ENCODE data around the gene ST3GAL4. TPM values are rescaled to one million over a fixed set of nuclear protein-coding genes. Genes with fewer than 3 reads are reported as not detected.
A peak's percentile ranks its signal among the peaks of the same experiment; 100 is the strongest.

Gene ST3GAL4
- total RNA-seq, 1 experiment from 2014 or later, result 39.6 TPM

DNA sequence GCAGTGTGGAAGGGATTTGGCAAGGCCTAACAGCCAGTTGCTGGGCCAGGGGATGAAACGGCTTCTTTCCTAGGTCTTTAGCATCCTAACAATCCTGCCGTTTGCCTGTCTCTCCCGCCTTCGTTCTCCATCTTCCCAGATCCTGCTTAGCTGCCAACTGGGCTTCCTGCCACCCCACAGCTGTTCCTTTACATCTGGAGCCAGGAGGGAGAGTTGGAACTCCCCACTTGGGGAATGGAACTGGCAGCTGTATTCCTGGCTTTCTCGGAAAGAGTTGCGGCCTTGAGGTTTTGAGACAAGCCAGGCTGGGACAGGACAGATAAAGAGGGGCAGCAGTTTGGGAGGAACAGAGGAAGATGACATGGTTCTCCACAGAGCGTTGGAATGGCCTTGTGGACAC, 59.6 kb downstream of the ST3GAL4 start:
- Histone ChIP-seq H3K9me3 (replicated peaks) (no peaks in the 10 kb centered on the region), H3K4me3 (no peak overlapping the region), H3K4me1 (peaks cover 9% of the 10 kb centered on the region), H3K36me3 (0 out of 2 replicates have a peak, but pooled peaks cover 6% of the 10 kb centered on the region), H3K27me3 (no peaks in the 10 kb centered on the region), H3K27ac (peak overlapping the region; percentile 75)
- DNase-seq, result peak; percentile 67 to 80

DNA sequence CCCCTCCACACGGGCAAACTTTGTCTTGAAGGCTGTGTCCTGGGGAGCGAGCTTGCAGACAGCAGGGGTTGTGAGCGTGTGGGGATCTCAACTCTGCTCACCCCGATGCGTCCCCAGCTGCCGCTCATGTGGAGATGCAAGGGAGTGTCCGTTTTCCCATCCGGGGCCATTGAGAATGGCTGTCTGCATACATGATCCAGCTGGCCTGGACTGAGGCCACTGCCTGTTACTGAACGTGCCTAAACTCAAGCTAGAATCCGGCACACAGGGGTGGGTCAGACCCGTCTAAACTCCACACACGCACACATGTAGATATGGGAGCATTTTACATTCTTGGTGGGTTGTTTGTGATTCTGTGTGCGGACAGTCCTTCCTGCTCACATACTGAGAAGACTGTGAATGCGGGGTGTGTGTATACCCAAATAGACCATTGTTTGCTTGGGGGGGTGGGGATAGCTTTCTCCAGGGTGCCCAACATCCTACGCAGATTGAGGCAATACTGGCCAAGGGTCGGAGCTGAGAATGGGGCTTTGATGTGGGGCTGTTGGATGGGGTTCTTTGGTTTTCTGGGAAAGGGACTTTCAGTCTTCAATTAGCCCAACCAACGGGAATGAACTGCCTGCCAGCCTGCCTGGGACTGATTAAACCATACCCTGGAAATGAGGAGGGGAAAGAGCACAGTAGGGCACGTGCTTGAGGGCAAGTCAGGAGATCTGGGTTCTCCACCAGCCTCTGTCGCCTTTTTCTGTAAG, 60.4 kb downstream of the ST3GAL4 start:
- DNase-seq, result no peak
- H3K36me3 ChIP-seq, result 0 out of 2 replicates have a peak, but pooled peaks cover 6% of the 10 kb centered on the region
- H3K9me3 ChIP-seq (replicated peaks), result no peaks in the 10 kb centered on the region
- peaks cover 9% of the 10 kb centered on the region for H3K4me1 ChIP-seq
- H3K27ac ChIP-seq, result peak overlapping the region; percentile 75
- no peak overlapping the region for H3K4me3 ChIP-seq
- H3K27me3 ChIP-seq, result no peaks in the 10 kb centered on the region

DNA sequence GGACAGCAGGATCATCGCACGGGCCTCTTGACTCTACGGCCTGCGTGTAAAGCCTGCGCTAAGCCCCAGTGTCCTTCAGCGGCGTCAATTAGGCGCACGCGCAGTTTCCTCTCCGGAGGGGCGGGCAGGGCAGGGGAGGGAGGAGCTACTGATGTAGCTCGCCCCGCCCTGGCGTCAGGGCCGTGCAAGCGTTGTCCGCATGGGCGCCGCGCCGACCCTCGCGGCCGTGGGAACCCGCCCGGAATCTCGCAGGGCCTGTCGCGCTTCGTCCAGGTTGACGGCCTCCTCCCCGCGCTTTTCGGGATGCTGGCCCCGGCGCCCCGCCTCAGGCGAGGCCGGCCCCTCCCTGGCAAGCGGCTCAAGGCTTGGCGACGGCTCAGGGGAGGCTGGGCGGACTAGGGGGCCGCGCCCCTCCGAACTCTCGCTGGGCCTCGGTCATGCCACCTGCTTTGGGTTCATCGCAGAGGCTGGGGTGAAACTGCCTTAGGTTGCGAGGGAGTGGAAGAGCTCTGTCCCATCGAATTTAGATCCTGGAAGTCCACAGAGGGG, 61.1 kb downstream of the ST3GAL4 start:
- no peak overlapping the region for H3K27ac ChIP-seq
- H3K4me1 ChIP-seq, result peaks cover 15% of the 10 kb centered on the region

DNA sequence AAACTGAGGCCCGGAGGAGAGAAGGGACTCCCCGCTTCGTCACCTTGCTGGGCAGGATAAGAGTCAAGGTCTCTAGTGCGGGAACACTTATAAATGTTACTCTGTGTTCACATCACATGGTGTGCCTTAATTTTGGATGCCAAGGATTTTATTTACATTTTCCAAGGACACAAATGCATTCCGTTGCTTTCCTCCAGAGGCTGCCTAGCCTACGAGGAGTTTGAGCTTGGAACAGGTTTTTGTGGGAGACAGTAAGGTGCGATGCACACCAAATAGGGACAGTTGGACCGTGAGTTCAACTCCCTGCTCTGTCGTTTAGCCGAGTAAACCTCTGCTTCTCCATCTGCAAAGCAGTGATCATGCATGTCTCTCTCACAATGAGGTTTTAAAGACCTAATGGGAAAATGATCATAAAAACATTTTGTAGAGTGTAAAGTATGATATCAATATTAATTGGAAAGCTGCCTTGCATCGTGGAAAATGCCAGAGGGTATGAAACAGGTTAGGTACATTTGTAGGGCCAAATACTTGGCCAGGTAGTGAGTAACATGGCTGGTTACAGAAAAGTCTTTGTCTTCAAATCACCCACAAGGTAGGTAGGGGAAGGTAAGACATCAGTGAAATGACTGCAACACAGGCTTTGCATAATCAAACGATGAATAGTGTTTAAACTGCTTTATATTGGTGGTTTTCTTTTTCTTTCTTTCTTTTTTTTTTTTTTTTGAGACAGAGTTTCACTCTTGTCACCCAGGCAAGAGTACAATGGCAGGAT, 61.8 kb downstream of the ST3GAL4 start:
- Histone ChIP-seq H3K27ac (no peak overlapping the region), H3K36me3 (0 out of 2 replicates have a peak, but pooled peaks cover 6% of the 10 kb centered on the region), H3K4me3 (no peak overlapping the region), H3K9me3 (replicated peaks) (no peaks in the 10 kb centered on the region), H3K4me1 (peaks cover 15% of the 10 kb centered on the region), H3K27me3 (no peaks in the 10 kb centered on the region)
- no peak for DNase-seq

More for the DNA sequence above, 61.1 kb downstream of the ST3GAL4 start:
- Histone ChIP-seq H3K9me3 (replicated peaks) (no peaks in the 10 kb centered on the region), H3K4me3 (no peak overlapping the region), H3K27me3 (no peaks in the 10 kb centered on the region), H3K36me3 (0 out of 2 replicates have a peak, but pooled peaks cover 6% of the 10 kb centered on the region)
- no peak for DNase-seq

DNA sequence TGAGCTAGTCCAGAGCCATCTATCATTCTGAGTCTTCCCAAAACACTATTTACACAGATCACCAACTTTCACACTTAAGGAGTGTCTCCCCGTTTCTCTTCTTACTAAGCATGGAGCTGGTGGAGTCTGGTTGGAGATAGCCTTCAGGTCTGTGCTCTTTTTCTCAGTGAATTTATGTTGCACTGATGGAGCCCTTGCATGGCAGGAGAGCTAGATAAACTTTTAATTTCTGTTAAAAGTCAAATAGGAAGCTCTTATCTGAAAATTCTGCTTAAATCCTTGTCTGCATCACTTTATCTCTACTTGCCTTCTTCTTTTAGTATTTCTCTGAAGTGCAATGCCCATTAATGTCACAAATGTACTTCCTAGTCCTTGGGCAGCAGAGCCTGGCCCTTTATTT, 63.4 kb downstream of the ST3GAL4 start:
- Histone ChIP-seq H3K36me3 (0 out of 2 replicates have a peak, but pooled peaks cover 2% of the 10 kb centered on the region), H3K4me3 (no peak overlapping the region), H3K27me3 (no peaks in the 10 kb centered on the region), H3K27ac (no peak overlapping the region), H3K9me3 (replicated peaks) (no peaks in the 10 kb centered on the region), H3K4me1 (peaks cover 15% of the 10 kb centered on the region)
- no peak for DNase-seq

DNA sequence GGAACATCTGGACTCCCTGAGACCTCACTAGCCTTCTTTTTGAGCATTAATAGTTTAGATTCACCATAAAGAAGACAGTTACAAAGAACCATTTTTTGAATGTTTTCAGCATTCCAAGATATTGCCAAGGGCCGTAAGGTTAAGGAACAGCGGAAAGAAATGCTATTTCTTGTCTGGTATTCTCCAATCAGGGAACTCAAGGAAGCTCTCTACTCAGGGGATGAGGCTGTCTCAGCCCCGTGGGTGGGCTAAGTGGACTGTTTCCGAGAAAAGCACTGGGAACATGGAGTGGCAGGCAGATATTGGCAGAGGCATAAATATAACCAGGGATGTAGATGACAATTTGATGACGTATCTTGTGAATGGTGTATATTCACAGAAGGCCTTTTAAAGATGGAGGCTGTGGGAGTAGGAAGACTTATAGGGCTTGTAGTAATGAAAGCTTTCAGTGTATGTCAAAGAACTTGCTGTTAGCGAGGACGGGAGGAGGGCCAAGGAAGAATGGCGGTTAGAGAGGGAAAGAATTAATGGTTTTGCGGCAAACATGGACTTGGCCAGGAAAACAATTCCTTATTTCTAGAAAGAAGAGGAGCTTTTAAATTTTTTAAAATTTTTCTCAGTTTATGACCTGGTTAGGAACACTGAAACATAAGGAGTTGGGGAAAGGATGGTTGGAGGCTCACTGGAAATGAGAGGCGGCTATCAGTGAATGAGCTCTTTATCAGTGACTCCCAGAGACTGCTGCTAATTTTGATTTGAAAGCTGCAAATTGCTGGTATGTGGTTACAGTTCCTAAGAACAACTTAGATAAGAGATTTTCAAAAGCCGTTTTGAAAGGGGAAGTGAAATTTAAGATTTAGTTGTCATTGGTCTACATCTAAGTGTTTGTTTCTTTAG, 64.6 kb downstream of the ST3GAL4 start:
- peaks cover 10% of the 10 kb centered on the region for H3K4me1 ChIP-seq
- DNase-seq, result no peak

DNA sequence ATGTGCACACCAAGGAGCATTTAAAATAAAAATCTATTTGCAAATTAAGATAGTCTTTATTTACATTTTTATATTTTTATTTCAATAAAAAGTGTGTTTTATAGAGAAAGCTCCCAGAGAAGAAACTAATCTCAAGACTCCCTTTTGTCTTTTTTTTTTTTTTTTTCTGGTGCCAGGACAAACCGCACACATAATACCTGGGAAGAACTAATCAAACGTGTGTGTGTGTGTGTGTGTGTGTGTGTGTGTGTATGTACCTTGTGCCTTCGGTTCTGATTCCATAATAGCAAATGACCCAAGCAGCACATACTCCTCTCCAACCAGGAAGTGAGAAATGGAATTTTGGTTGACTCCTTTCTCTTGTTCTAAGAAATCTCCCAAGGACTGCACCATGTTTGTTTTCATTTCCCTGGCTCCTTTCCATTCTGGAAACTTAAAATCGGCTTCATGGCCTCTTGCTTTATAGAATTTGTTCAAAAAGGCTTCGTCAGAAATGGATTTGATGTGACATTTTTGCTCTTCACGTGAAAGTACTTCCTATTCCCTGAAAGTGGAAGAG, 65.3 kb downstream of the ST3GAL4 start:
- peaks cover 6% of the 10 kb centered on the region for H3K4me1 ChIP-seq
- H3K27me3 ChIP-seq, result no peaks in the 10 kb centered on the region
- 0 out of 2 replicates have a peak, but pooled peaks cover 2% of the 10 kb centered on the region for H3K36me3 ChIP-seq
- H3K27ac ChIP-seq, result peak overlapping the region; percentile 34
- no peak for DNase-seq
- H3K4me3 ChIP-seq, result no peak overlapping the region
- H3K9me3 ChIP-seq (replicated peaks), result no peaks in the 10 kb centered on the region

More for the DNA sequence above, 64.6 kb downstream of the ST3GAL4 start:
- Histone ChIP-seq H3K9me3 (replicated peaks) (no peaks in the 10 kb centered on the region), H3K27me3 (no peaks in the 10 kb centered on the region), H3K27ac (no peak overlapping the region), H3K4me3 (no peak overlapping the region), H3K36me3 (0 out of 2 replicates have a peak, but pooled peaks cover 2% of the 10 kb centered on the region)

DNA sequence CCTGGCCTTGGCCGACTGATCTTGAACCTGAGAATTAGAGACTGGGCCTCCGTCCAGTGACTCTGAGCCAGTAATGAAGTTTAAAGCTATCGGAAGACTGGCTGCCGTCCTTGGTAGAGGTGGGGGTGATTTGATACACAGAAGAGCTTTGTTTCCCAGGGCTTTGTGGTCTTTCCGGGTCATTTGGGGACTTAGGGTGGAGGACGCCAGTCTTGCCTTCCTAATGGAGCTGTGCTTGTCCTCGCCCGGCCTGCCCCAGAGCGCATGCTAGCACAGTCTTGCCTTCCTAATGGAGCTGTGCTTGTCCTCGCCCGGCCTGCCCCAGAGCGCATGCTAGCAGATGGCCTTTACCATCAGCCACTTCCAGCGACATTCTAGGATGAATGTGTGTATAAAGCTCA, 65.8 kb downstream of the ST3GAL4 start:
- no peaks in the 10 kb centered on the region for H3K27me3 ChIP-seq
- H3K36me3 ChIP-seq, result 0 out of 2 replicates have a peak, but pooled peaks cover 2% of the 10 kb centered on the region
- peak overlapping the region; percentile 34 for H3K27ac ChIP-seq
- peaks cover 6% of the 10 kb centered on the region for H3K4me1 ChIP-seq
- H3K9me3 ChIP-seq (replicated peaks), result no peaks in the 10 kb centered on the region
- H3K4me3 ChIP-seq, result no peak overlapping the region
- DNase-seq, result peak in 1 of 2 experiments; percentile 56

DNA sequence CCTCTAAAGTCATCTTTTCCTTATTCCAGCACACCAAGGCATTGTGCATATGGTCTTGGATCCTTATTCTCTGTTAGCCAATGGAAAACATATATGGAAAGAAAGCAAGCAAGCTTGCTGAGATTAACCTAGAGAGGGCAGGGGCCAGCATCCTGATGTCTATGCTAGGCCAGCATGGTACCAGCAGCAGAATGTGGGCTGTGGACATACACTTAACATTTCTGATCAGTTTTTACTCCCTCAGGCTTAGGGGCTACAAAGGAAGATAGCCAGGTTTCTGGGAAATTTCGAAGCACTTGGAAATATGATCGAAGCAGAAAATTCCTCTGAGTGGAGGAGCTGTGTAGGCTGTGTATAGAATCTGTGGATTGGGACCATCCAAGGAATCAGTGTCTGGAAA, 67.0 kb downstream of the ST3GAL4 start:
- no peak overlapping the region for H3K4me3 ChIP-seq
- no peaks in the 10 kb centered on the region for H3K9me3 ChIP-seq (replicated peaks)
- H3K36me3 ChIP-seq, result no peaks in the 10 kb centered on the region
- no peak for DNase-seq
- H3K4me1 ChIP-seq, result peaks cover 6% of the 10 kb centered on the region
- no peaks in the 10 kb centered on the region for H3K27me3 ChIP-seq
- H3K27ac ChIP-seq, result no peak overlapping the region

DNA sequence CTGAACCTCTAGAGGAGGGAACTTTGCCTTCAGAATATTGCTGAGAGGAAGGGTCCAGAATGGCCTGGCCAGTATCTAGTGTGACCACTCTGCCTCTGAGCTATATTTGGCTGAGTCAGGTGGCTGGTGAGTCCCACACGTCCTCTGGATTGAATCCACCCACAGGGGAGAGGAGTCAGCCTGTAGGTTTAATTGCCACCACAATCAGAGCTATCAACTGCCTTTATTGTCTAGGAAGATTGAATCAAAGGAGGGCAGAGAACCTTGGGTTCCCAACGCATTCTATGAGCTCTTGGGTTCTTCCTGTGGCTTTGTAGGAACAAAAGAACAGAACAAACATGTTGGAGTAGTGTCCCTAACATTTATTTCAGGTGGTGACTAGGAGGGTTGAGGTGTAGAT, 67.7 kb downstream of the ST3GAL4 start:
- no peak for DNase-seq
- H3K27me3 ChIP-seq, result no peaks in the 10 kb centered on the region
- no peaks in the 10 kb centered on the region for H3K36me3 ChIP-seq
- no peak overlapping the region for H3K4me3 ChIP-seq
- peaks cover 6% of the 10 kb centered on the region for H3K4me1 ChIP-seq
- no peaks in the 10 kb centered on the region for H3K9me3 ChIP-seq (replicated peaks)
- no peak overlapping the region for H3K27ac ChIP-seq

DNA sequence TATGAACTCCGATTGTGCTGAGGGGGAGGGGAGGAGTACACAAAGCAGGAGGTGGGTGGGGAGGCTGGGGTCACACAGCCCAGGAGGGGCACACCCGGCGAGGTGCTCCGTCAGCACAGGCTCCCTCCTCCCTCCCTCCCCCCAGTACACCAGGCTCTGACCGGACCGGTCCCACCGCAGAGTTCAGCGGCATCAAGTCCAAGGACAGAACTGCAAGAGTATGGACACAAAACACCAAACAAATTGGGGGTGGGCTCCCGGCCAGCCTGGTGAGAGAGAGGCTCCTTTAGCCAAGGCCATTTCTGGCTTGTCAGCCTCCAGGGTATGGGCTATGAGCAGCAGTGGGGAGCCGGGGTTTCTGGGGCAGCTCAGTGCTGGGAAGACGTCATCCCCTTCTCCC, 68.3 kb downstream of the ST3GAL4 start:
- H3K27me3 ChIP-seq, result no peaks in the 10 kb centered on the region
- no peak overlapping the region for H3K4me3 ChIP-seq
- H3K36me3 ChIP-seq, result no peaks in the 10 kb centered on the region
- DNase-seq, result no peak
- peaks cover 6% of the 10 kb centered on the region for H3K4me1 ChIP-seq
- no peak overlapping the region for H3K27ac ChIP-seq
- H3K9me3 ChIP-seq (replicated peaks), result no peaks in the 10 kb centered on the region

DNA sequence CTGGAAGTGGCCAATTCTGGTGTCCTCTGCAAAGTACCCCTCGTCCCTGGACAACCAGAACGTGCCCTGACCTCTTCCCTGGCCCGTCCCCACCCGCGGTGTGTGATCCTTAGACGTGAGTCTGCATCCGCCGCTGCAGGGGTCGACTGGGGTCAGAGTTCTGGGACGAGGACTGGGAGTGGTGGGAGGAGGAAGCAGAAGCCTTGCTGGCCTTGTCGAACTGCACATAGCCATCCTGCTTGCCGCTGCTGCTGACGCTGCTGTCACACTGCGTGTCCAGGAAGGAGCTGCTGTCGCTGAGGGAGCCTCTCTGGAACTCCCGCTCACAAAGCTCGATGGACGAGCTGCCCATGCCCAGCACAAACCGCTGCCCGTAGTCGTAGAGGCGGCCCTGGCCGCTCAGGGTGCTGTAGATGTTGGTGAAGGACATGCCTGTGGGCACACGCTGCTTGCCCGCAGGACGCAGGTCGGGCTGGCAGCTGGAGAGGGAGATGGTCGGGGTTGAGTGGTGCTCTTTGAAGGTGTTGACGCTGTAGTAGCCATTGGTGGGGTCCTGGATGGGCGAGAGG, 69.1 kb downstream of the ST3GAL4 start:
- Histone ChIP-seq H3K36me3 (no peaks in the 10 kb centered on the region), H3K4me1 (peaks cover 6% of the 10 kb centered on the region), H3K27me3 (no peaks in the 10 kb centered on the region), H3K9me3 (replicated peaks) (no peaks in the 10 kb centered on the region), H3K27ac (no peak overlapping the region), H3K4me3 (no peak overlapping the region)
- no peak for DNase-seq

DNA sequence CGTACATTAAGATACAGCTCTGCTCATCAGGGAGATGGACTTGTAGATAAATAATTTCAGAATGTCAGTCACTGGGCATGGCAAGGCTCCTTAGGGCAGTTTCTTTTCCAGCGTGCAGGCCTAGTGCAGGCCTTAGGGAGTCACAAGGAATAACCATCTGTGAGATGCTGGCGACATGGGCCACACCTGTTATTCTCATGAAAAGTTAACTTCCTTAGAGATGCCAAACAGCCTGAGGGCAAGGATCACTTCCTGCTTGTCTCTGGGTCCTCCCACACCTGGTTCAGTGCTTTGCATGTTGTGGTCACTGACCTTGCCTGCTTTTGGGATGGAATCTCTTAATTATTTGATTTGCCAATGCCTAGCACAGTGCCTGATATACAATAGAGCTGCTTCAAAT, 70.6 kb downstream of the ST3GAL4 start:
- no peaks in the 10 kb centered on the region for H3K27me3 ChIP-seq
- peak in 1 of 2 experiments; percentile 36 for DNase-seq
- H3K36me3 ChIP-seq, result no peaks in the 10 kb centered on the region
- peaks cover 3% of the 10 kb centered on the region for H3K4me1 ChIP-seq
- H3K27ac ChIP-seq, result no peak overlapping the region
- H3K4me3 ChIP-seq, result no peak overlapping the region
- H3K9me3 ChIP-seq (replicated peaks), result no peaks in the 10 kb centered on the region

Data from SJCRH30 (cell line).